ENCODE data around the gene ZNF275. TPM values are rescaled to one million over a fixed set of nuclear protein-coding genes. Genes with fewer than 3 reads are reported as not detected.
"Not testable (repeated sequence)": the region's sequence is repeated elsewhere in the genome, so short reads cannot be mapped to it uniquely, and the experiment has no call there.

ZNF275 gene
- 10.0 TPM for polyA plus RNA-seq (2013, experiment 1 of 4)
- 9.2 TPM for polyA plus RNA-seq (2013, experiment 2 of 4)
- 5.7 TPM for polyA plus RNA-seq (2013, experiment 3 of 4)
- polyA plus RNA-seq (2013, experiment 4 of 4), result 6.8 TPM

- Histone ChIP-seq H3K4me1 (ENCODE audit: control insufficient read depth, insufficient read depth, low read length) (no peaks in the 10 kb centered on the region), H3K36me3 (ENCODE audit: control insufficient read depth, insufficient read depth, low read length) (no peaks in the 10 kb centered on the region), H3K27ac (ENCODE audit: insufficient read depth, low read depth, low read length, poor library complexity, severe bottlenecking) (no peak within 1 kb of the TSS), H3K9me3 (ENCODE audit: control insufficient read depth, low read length) (no peaks in the 10 kb centered on the region), H3K27me3 (ENCODE audit: control insufficient read depth, insufficient read depth, low read length, poor library complexity, severe bottlenecking) (peaks cover 8% of the 10 kb centered on the region), H3K4me3 (ENCODE audit: insufficient read depth, low read depth, low read length) (peak within 1 kb of the TSS; percentile 63)
- WGBS, 2 experiments, result 0% methylated on average over 85 to 86 of the region's 86 CpGs
Observed at GRCh38 chrX:153333821-153334653, at the start of gene ZNF275. Gene ZNF275, plus strand, starts transcription at chrX:153334153. Its CDS starts 2,527 bp downstream, at chrX:153336680.

GRCh38 chrX:153285678-153286077, 48.3 kb upstream of the ZNF275 start:
- H3K4me3 ChIP-seq (ENCODE audit: insufficient read depth, low read depth, low read length); H3K9me3 ChIP-seq (ENCODE audit: control insufficient read depth, low read length); H3K27me3 ChIP-seq (ENCODE audit: control insufficient read depth, insufficient read depth, low read length, poor library complexity, severe bottlenecking); H3K4me1 ChIP-seq (ENCODE audit: control insufficient read depth, insufficient read depth, low read length); H3K36me3 ChIP-seq (ENCODE audit: control insufficient read depth, insufficient read depth, low read length); H3K27ac ChIP-seq (ENCODE audit: insufficient read depth, low read depth, low read length, poor library complexity, severe bottlenecking): not testable (repeated sequence)
- no CpG with 5 or more reads among the region's 8 CpGs for WGBS, 2 experiments

GRCh38 chrX:153288807-153289206, 45.1 kb upstream of the ZNF275 start:
- no CpG with 5 or more reads among the region's 2 CpGs for WGBS, 2 experiments
- H3K9me3 ChIP-seq (ENCODE audit: control insufficient read depth, low read length); H3K36me3 ChIP-seq (ENCODE audit: control insufficient read depth, insufficient read depth, low read length); H3K27me3 ChIP-seq (ENCODE audit: control insufficient read depth, insufficient read depth, low read length, poor library complexity, severe bottlenecking); H3K27ac ChIP-seq (ENCODE audit: insufficient read depth, low read depth, low read length, poor library complexity, severe bottlenecking); H3K4me1 ChIP-seq (ENCODE audit: control insufficient read depth, insufficient read depth, low read length); H3K4me3 ChIP-seq (ENCODE audit: insufficient read depth, low read depth, low read length): not testable (repeated sequence)

- not testable (repeated sequence) for H3K27me3 ChIP-seq (ENCODE audit: control insufficient read depth, insufficient read depth, low read length, poor library complexity, severe bottlenecking)
- WGBS, 2 experiments, result 98 to 100% methylated on average over 3 of the region's 8 CpGs
Observed at GRCh38 chrX:153293485-153294071, 40.4 kb upstream of the ZNF275 start.

GRCh38 chrX:153297376-153297775, 36.6 kb upstream of the ZNF275 start:
- no peaks in the 10 kb centered on the region for H3K36me3 ChIP-seq (ENCODE audit: control insufficient read depth, insufficient read depth, low read length)
- 80 to 91% methylated on average over 1 of the region's 1 CpG for WGBS, 2 experiments
- H3K27ac ChIP-seq (ENCODE audit: insufficient read depth, low read depth, low read length, poor library complexity, severe bottlenecking), result no peak overlapping the region
- no peak overlapping the region for H3K4me3 ChIP-seq (ENCODE audit: insufficient read depth, low read depth, low read length)
- H3K4me1 ChIP-seq (ENCODE audit: control insufficient read depth, insufficient read depth, low read length), result no peaks in the 10 kb centered on the region
- H3K27me3 ChIP-seq (ENCODE audit: control insufficient read depth, insufficient read depth, low read length, poor library complexity, severe bottlenecking), result no peaks in the 10 kb centered on the region
- no peaks in the 10 kb centered on the region for H3K9me3 ChIP-seq (ENCODE audit: control insufficient read depth, low read length)

More at GRCh38 chrX:153293485-153294071, 40.4 kb upstream of the ZNF275 start:
- H3K4me1 ChIP-seq (ENCODE audit: control insufficient read depth, insufficient read depth, low read length); H3K9me3 ChIP-seq (ENCODE audit: control insufficient read depth, low read length); H3K4me3 ChIP-seq (ENCODE audit: insufficient read depth, low read depth, low read length); H3K36me3 ChIP-seq (ENCODE audit: control insufficient read depth, insufficient read depth, low read length); H3K27ac ChIP-seq (ENCODE audit: insufficient read depth, low read depth, low read length, poor library complexity, severe bottlenecking): not testable (repeated sequence)

GRCh38 chrX:153299855-153300254, 34.1 kb upstream of the ZNF275 start:
- Histone ChIP-seq H3K9me3 (ENCODE audit: control insufficient read depth, low read length) (no peaks in the 10 kb centered on the region), H3K27ac (ENCODE audit: insufficient read depth, low read depth, low read length, poor library complexity, severe bottlenecking) (no peak overlapping the region), H3K4me3 (ENCODE audit: insufficient read depth, low read depth, low read length) (no peak overlapping the region), H3K27me3 (ENCODE audit: control insufficient read depth, insufficient read depth, low read length, poor library complexity, severe bottlenecking) (no peaks in the 10 kb centered on the region), H3K36me3 (ENCODE audit: control insufficient read depth, insufficient read depth, low read length) (no peaks in the 10 kb centered on the region), H3K4me1 (ENCODE audit: control insufficient read depth, insufficient read depth, low read length) (no peaks in the 10 kb centered on the region)
- WGBS, 2 experiments, result 79 to 92% methylated on average over 4 to 5 of the region's 5 CpGs

GRCh38 chrX:153301746-153302145, 32.2 kb upstream of the ZNF275 start:
- H3K4me1 ChIP-seq (ENCODE audit: control insufficient read depth, insufficient read depth, low read length), result no peaks in the 10 kb centered on the region
- no peak overlapping the region for H3K4me3 ChIP-seq (ENCODE audit: insufficient read depth, low read depth, low read length)
- H3K36me3 ChIP-seq (ENCODE audit: control insufficient read depth, insufficient read depth, low read length), result no peaks in the 10 kb centered on the region
- no peak overlapping the region for H3K27ac ChIP-seq (ENCODE audit: insufficient read depth, low read depth, low read length, poor library complexity, severe bottlenecking)
- 93 to 96% methylated on average over 3 of the region's 3 CpGs for WGBS, 2 experiments
- no peaks in the 10 kb centered on the region for H3K27me3 ChIP-seq (ENCODE audit: control insufficient read depth, insufficient read depth, low read length, poor library complexity, severe bottlenecking)
- H3K9me3 ChIP-seq (ENCODE audit: control insufficient read depth, low read length), result no peaks in the 10 kb centered on the region

- WGBS, 2 experiments, result 94 to 95% methylated on average over 4 of the region's 4 CpGs
- Histone ChIP-seq H3K36me3 (ENCODE audit: control insufficient read depth, insufficient read depth, low read length) (no peaks in the 10 kb centered on the region), H3K4me3 (ENCODE audit: insufficient read depth, low read depth, low read length) (no peak overlapping the region), H3K27me3 (ENCODE audit: control insufficient read depth, insufficient read depth, low read length, poor library complexity, severe bottlenecking) (no peaks in the 10 kb centered on the region), H3K27ac (ENCODE audit: insufficient read depth, low read depth, low read length, poor library complexity, severe bottlenecking) (no peak overlapping the region), H3K9me3 (ENCODE audit: control insufficient read depth, low read length) (no peaks in the 10 kb centered on the region), H3K4me1 (ENCODE audit: control insufficient read depth, insufficient read depth, low read length) (no peaks in the 10 kb centered on the region)
Observed at GRCh38 chrX:153302796-153303195, 31.2 kb upstream of the ZNF275 start.

GRCh38 chrX:153303276-153304262, 30.4 kb upstream of the ZNF275 start:
- no peaks in the 10 kb centered on the region for H3K27me3 ChIP-seq (ENCODE audit: control insufficient read depth, insufficient read depth, low read length, poor library complexity, severe bottlenecking)
- 84 to 87% methylated on average over 12 of the region's 12 CpGs for WGBS, 2 experiments
- no peaks in the 10 kb centered on the region for H3K36me3 ChIP-seq (ENCODE audit: control insufficient read depth, insufficient read depth, low read length)

More at GRCh38 chrX:153303276-153304262, 30.4 kb upstream of the ZNF275 start:
- no peaks in the 10 kb centered on the region for H3K4me1 ChIP-seq (ENCODE audit: control insufficient read depth, insufficient read depth, low read length)
- no peak overlapping the region for H3K4me3 ChIP-seq (ENCODE audit: insufficient read depth, low read depth, low read length)
- H3K27ac ChIP-seq (ENCODE audit: insufficient read depth, low read depth, low read length, poor library complexity, severe bottlenecking), result no peak overlapping the region
- H3K9me3 ChIP-seq (ENCODE audit: control insufficient read depth, low read length), result no peaks in the 10 kb centered on the region

All from ectodermal cell (in vitro differentiated cells).